B cell (primary cell): ENCODE data around the gene NXPE4. TPM values are rescaled to one million over a fixed set of nuclear protein-coding genes. Genes with fewer than 3 reads are reported as not detected.
"Not testable (repeated sequence)": the region's sequence is repeated elsewhere in the genome, so short reads cannot be mapped to it uniquely, and the experiment has no call there.

Experiments used
- ATAC-seq: fragments of 200-7000 bp; cut with Tn5 transposase; one replicate; pipeline ENCODE4 v1.10.0; 2021; ENCODE audit warnings: low read depth, mild to moderate bottlenecking, moderate number of reproducible peaks, moderate library complexity
- CTCF ChIA-PET: fragments of 350-600 bp; sonication (Branson Sonifier 250); formaldehyde crosslinking; loops from one replicate; lab custom pipeline; 2021; ENCODE audit warnings: antibody characterized with exemption, inconsistent platforms; lab: Charles Lee
- POLR2A ChIA-PET: fragments of 350-600 bp; sonication (Branson Sonifier 250); formaldehyde crosslinking; loops from one replicate; lab custom pipeline; 2021; ENCODE audit warnings: antibody characterized with exemption; lab: Charles Lee
- DNase-seq: peaks from one replicate; pipeline ENCODE4 v3.0.0; 2013
- H2AFZ ChIP-seq: 2 replicates; pipeline ENCODE4 v1.6.1; 2012; ENCODE audit warnings: mild to moderate bottlenecking, low read depth, low read length; ENCODE audit not compliant: insufficient read depth, poor library complexity, severe bottlenecking
- H3K27ac ChIP-seq, 2 donors: 1 replicate in 1 of 2; 2 replicates in 1 of 2; pipeline ENCODE4 v1.5.1; 2012 to 2013; ENCODE audit warnings: low read length in 2 of 2, mild to moderate bottlenecking in 2 of 2, moderate library complexity in 1 of 2
- H3K27me3 ChIP-seq, 4 experiments: fragments of 200-600 bp in 1 of 4; sonication (generic) in 1 of 4; replicated peaks in 1 of 4; 1 replicate in 2 of 4; 2 replicates in 2 of 4; pipeline versions ENCODE4 v1.6.1 to v1.7.0; 2013 to 2016; ENCODE audit warnings: low read length in 3 of 4, mild to moderate bottlenecking in 2 of 4, mixed read lengths in 1 of 4, moderate library complexity in 1 of 4; ENCODE audit not compliant: insufficient read depth in 4 of 4, control insufficient read depth in 3 of 4; ENCODE audit errors: control extremely low read depth in 1 of 4
- H3K36me3 ChIP-seq, 2 experiments: replicated peaks in 1 of 2; 1 replicate in 1 of 2; 2 replicates in 1 of 2; pipeline versions ENCODE4 v1.6.1 to v1.7.1; 2013; ENCODE audit warnings: low read length in 1 of 2; ENCODE audit not compliant: insufficient read depth in 2 of 2, control insufficient read depth in 1 of 2; ENCODE audit errors: control extremely low read depth in 1 of 2, extremely low read depth in 1 of 2
- H3K4me1 ChIP-seq, 2 donors: fragments of 200-600 bp in 1 of 2; sonication (generic) in 1 of 2; 1 replicate in 1 of 2; 2 replicates in 1 of 2; pipeline versions ENCODE4 v1.5.1 to v1.6.1; 2013 to 2017; ENCODE audit warnings: low read length in 2 of 2; ENCODE audit not compliant: control insufficient read depth in 2 of 2, insufficient read depth in 2 of 2
- H3K4me2 ChIP-seq: replicated peaks from 2 replicates; pipeline ENCODE3; 2012; ENCODE audit warnings: mild to moderate bottlenecking, low read depth, low read length; ENCODE audit not compliant: poor library complexity, severe bottlenecking
- H3K4me3 ChIP-seq, 5 experiments: fragments of 200-600 bp in 1 of 5; sonication (generic) in 1 of 5; 1 replicate in 3 of 5; 2 replicates in 2 of 5; pipeline versions ENCODE4 v1.5.1 to v1.7.0; 2011 to 2016; ENCODE audit warnings: low read length in 4 of 5, mild to moderate bottlenecking in 4 of 5, low read depth in 2 of 5, control low read depth in 1 of 5, moderate library complexity in 1 of 5; ENCODE audit not compliant: insufficient read depth in 1 of 5; ENCODE audit errors: control extremely low read depth in 1 of 5, extremely low read depth in 1 of 5
- H3K79me2 ChIP-seq: fragments of 200-600 bp; sonication (generic); one replicate; pipeline ENCODE4 v1.6.0; 2016; ENCODE audit warnings: low read length; ENCODE audit not compliant: control insufficient read depth, insufficient read depth
- H3K9ac ChIP-seq: fragments of 200-600 bp; sonication (generic); 2 replicates; pipeline ENCODE4 v1.6.1; 2017; ENCODE audit warnings: mild to moderate bottlenecking, low read length, moderate library complexity
- H3K9me3 ChIP-seq, 3 donors: one replicate each; pipeline versions ENCODE4 v1.6.1 to v1.7.1; 2013; ENCODE audit warnings: low read length in 2 of 3; ENCODE audit not compliant: control insufficient read depth in 2 of 3, insufficient read depth in 1 of 3; ENCODE audit errors: control extremely low read depth in 1 of 3
- H4K20me1 ChIP-seq: 2 replicates; pipeline ENCODE4 v1.6.0; 2012; ENCODE audit warnings: mild to moderate bottlenecking, low read length; ENCODE audit not compliant: insufficient read depth, control insufficient read depth, poor library complexity, severe bottlenecking
- H3K27ac Mint-ChIP-seq: one replicate; pipeline ENCODE4 v1.8.0; 2021; ENCODE audit warnings: mixed read lengths
- H3K27me3 Mint-ChIP-seq: one replicate; pipeline ENCODE4 v1.8.0; 2021; ENCODE audit warnings: mixed read lengths
- H3K4me1 Mint-ChIP-seq: one replicate; pipeline ENCODE4 v1.8.0; 2021; ENCODE audit warnings: mixed read lengths
- H3K4me3 Mint-ChIP-seq: one replicate; pipeline ENCODE4 v1.8.0; 2021; ENCODE audit warnings: mixed read lengths
- H3K9me3 Mint-ChIP-seq: one replicate; pipeline ENCODE4 v1.8.0; 2022; ENCODE audit warnings: mixed read lengths; ENCODE audit not compliant: insufficient read depth
- CTCF ChIP-seq: fragments of 200-600 bp; IDR thresholded peaks from one replicate; pipeline ENCODE4 v1.8.0; 2022; ENCODE audit warnings: antibody characterized with exemption, mild to moderate bottlenecking
- EZH2 ChIP-seq: IDR thresholded peaks from 2 replicates; pipeline ENCODE4 v1.6.1; 2012; ENCODE audit warnings: borderline replicate concordance, low read depth, mild to moderate bottlenecking, moderate library complexity, low read length; ENCODE audit not compliant: insufficient read depth, poor library complexity, severe bottlenecking
- WGBS: methylation state at CpG from one replicate; pipeline ENCODE4 v1.1.5; 2013; ENCODE audit warnings: missing lambda C conversion rate; ENCODE audit not compliant: insufficient coverage; 5-methylcytosine and 5-hydroxymethylcytosine counted together
- intact Hi-C: fragments of 100-400 bp; cut with micrococcal nuclease; formaldehyde crosslinking; loops from one replicate; pipeline ENCODE4 v1.10.0; 2022
- polyA minus RNA-seq: library from RNA; depleted of rRNA, polyadenylated mRNA; stranded (reverse); fragments of >200 nt; gene quantifications from 2 replicates; pipeline ENCODE4 v1.2.3, GENCODE V29; 2012
- polyA plus RNA-seq: library from polyadenylated mRNA; depleted of rRNA; stranded (reverse); fragments of >200 nt; gene quantifications from 2 replicates; pipeline ENCODE4 v1.2.3, GENCODE V29; 2012
- total RNA-seq, 2 donors: library from RNA; stranded (reverse); fragments of 120-200 nt in 1 of 2; gene quantifications; 1 replicate in 1 of 2; 2 replicates in 1 of 2; pipeline versions ENCODE4 v1.2.3 to v1.2.4, GENCODE V29; 2013 to 2022

NXPE4 gene
- not detected in 2 replicates for total RNA-seq
- total RNA-seq (2013), result not detected
- polyA plus RNA-seq, result not detected in 2 replicates
- not detected in 2 replicates for polyA minus RNA-seq

- Histone ChIP-seq H3K9ac (no peak within 1 kb of the TSS), H3K79me2 (no peaks in the 10 kb centered on the region), H2AFZ (no peak within 1 kb of the TSS), H3K4me1 (no peaks in the 10 kb centered on the region), H3K4me3 (no peak within 1 kb of the TSS), H3K27me3 (no peaks in the 10 kb centered on the region), H3K27ac (no peak within 1 kb of the TSS), H3K4me2 (no peak within 1 kb of the TSS), H3K9me3 (no peaks in the 10 kb centered on the region), H4K20me1 (no peaks in the 10 kb centered on the region), H3K36me3 (no peaks in the 10 kb centered on the region)
- Mint-ChIP-seq H3K27ac (no peak within 1 kb of the TSS), H3K4me1 (no peaks in the 10 kb centered on the region), H3K4me3 (no peak within 1 kb of the TSS), H3K9me3 (no peaks in the 10 kb centered on the region), H3K27me3 (no peaks in the 10 kb centered on the region)
- WGBS, result 56% methylated on average over 1 of the region's 2 CpGs
- TF ChIP-seq CTCF (no peak), EZH2 (no peak)
- intact Hi-C loops, result no loop called here
- ATAC-seq, result no peak
- ChIA-PET CTCF (no interaction called here), POLR2A (no interaction called here)
- DNase-seq, result no peak
Observed at GRCh38 chr11:114595571-114595970, at the start of gene NXPE4. Gene NXPE4, minus strand, starts transcription at chr11:114595786. Its CDS starts 1,027 bp downstream, at chr11:114594759.

GRCh38 chr11:114639440-114639839 is 43.9 kb upstream of the NXPE4 start:
- H3K79me2 ChIP-seq, CTCF ChIA-PET, H3K9me3 ChIP-seq, H2AFZ ChIP-seq, H3K27me3 ChIP-seq, H3K4me3 ChIP-seq, POLR2A ChIA-PET, H3K4me2 ChIP-seq, H3K4me1 ChIP-seq, H3K27ac Mint-ChIP-seq, H3K4me1 Mint-ChIP-seq, H3K36me3 ChIP-seq, ATAC-seq, H3K27ac ChIP-seq, H3K9me3 Mint-ChIP-seq, H3K4me3 Mint-ChIP-seq, H3K27me3 Mint-ChIP-seq, intact Hi-C loops, H4K20me1 ChIP-seq, DNase-seq, H3K9ac ChIP-seq: not testable (repeated sequence)
- WGBS, result 91% methylated on average over 3 of the region's 6 CpGs

DNA sequence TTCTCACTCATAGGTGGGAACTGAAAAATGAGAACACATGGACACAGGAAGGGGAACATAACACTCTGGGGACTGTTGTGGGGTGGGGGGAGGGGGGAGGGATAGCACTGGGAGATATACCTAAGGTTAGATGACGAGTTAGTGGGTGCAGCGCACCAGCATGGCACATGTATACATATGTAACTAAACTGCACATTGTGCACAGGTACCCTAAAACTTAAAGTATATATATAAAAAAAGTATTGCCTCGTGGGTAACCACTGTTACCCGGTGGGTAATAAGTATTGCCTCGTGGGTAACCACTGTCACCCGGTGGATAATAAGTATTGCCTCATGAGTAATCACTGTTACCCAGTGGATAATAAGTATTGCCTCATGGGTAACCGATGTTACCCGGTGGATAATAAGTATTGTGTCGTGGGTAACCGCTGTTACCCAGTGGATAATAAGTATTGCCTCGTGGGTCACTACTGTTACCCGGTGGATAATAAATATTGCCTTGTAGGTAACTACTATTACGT is 35.9 kb upstream of the NXPE4 start:
- H3K4me1 ChIP-seq, H3K27me3 Mint-ChIP-seq, H3K4me3 ChIP-seq, ATAC-seq, H3K9me3 ChIP-seq, POLR2A ChIA-PET, H3K27me3 ChIP-seq, H3K36me3 ChIP-seq, H3K9me3 Mint-ChIP-seq, H3K4me3 Mint-ChIP-seq, intact Hi-C loops, H3K9ac ChIP-seq, DNase-seq, H4K20me1 ChIP-seq, H3K27ac ChIP-seq, H3K4me1 Mint-ChIP-seq, H2AFZ ChIP-seq, H3K27ac Mint-ChIP-seq, H3K79me2 ChIP-seq, H3K4me2 ChIP-seq, CTCF ChIA-PET: not testable (repeated sequence)
- 93% methylated on average over 6 of the region's 13 CpGs for WGBS
